Panc1 (cell line): ENCODE data around the gene EHD1. TPM values are rescaled to one million over a fixed set of nuclear protein-coding genes. Genes with fewer than 3 reads are reported as not detected.
"Not testable (repeated sequence)": the region's sequence is repeated elsewhere in the genome, so short reads cannot be mapped to it uniquely, and the experiment has no call there.

ENCODE experiments used
- ATAC-seq: fragments of 200-7000 bp; cut with Tn5 transposase; 2 replicates; pipeline ENCODE4 v1.9.1; 2020; ENCODE audit warnings: mild to moderate bottlenecking, moderate library complexity
- BruUV-seq: library from RNA; stranded (reverse); fragments of 400-500 nt; replicated peaks from 2 replicates; lab custom pipeline; 2021; lab: Mats Ljungman, UMichigan
- CTCF ChIA-PET: fragments of 300-600 bp; sonication (Branson Sonifier 250); formaldehyde crosslinking; loops from one replicate; lab custom pipeline; 2022; ENCODE audit warnings: antibody characterized with exemption; lab: Charles Lee
- POLR2A ChIA-PET: fragments of 300-600 bp; sonication (Branson Sonifier 250); formaldehyde crosslinking; loops from one replicate; lab custom pipeline; 2022; ENCODE audit warnings: antibody characterized with exemption; lab: Charles Lee
- DNase-seq: peaks from one replicate; pipeline ENCODE4 v3.0.0-alpha.2; 2010; ENCODE audit warnings: low read depth, low spot score
- H3K27ac ChIP-seq: 2 replicates; pipeline ENCODE4 v1.5.1; 2011; ENCODE audit warnings: mild to moderate bottlenecking, low read length, inconsistent platforms
- H3K27me3 ChIP-seq: fragments of 200-500 bp; sonication (Bioruptor generic); 2 replicates; pipeline ENCODE4 v1.6.0; 2014; ENCODE audit warnings: low read length, inconsistent platforms; ENCODE audit not compliant: control insufficient read depth, insufficient read depth
- H3K36me3 ChIP-seq: fragments of 200-500 bp; sonication (Bioruptor generic); 2 replicates; pipeline ENCODE4 v1.5.1; 2014; ENCODE audit warnings: inconsistent platforms, mild to moderate bottlenecking, low read length, moderate library complexity; ENCODE audit not compliant: control insufficient read depth, insufficient read depth
- H3K4me1 ChIP-seq: 2 replicates; pipeline ENCODE4 v1.5.1; 2011; ENCODE audit warnings: inconsistent platforms, mild to moderate bottlenecking, low read length, moderate library complexity; ENCODE audit not compliant: control insufficient read depth, insufficient read depth
- H3K4me3 ChIP-seq, 2 experiments: 2 replicates each; pipeline ENCODE4 v1.5.1; 2011 to 2012; ENCODE audit warnings: low read depth in 2 of 2, low read length in 2 of 2, mild to moderate bottlenecking in 2 of 2, inconsistent platforms in 1 of 2, moderate library complexity in 1 of 2
- H3K9me3 ChIP-seq: fragments of 200-500 bp; sonication (Bioruptor generic); 2 replicates; pipeline ENCODE4 v1.5.1; 2014; ENCODE audit warnings: low read depth, mild to moderate bottlenecking, inconsistent platforms, low read length, moderate library complexity; ENCODE audit not compliant: control insufficient read depth, insufficient read depth
- CTCF ChIP-seq: fragments of 450-650 bp; IDR thresholded peaks from 2 replicates; pipeline ENCODE4 v1.5.1; 2017; ENCODE audit warnings: mild to moderate bottlenecking
- POLR2AphosphoS5 ChIP-seq: IDR thresholded peaks from 2 replicates; pipeline ENCODE4 v1.6.1; 2012; ENCODE audit warnings: mild to moderate bottlenecking, low read depth, low read length, moderate library complexity
- SIN3A ChIP-seq: IDR thresholded peaks from 2 replicates; pipeline ENCODE4 v1.6.1; 2012; ENCODE audit warnings: low read depth, mild to moderate bottlenecking, low read length, moderate library complexity, borderline replicate concordance; ENCODE audit not compliant: insufficient read depth
- TCF7L2 ChIP-seq: IDR thresholded peaks from 2 replicates; pipeline ENCODE4 v1.6.1; 2011; ENCODE audit warnings: mild to moderate bottlenecking, low read depth, low read length, inconsistent platforms
- in situ Hi-C: cut with HindIII; loops from 2 replicates; pipeline ENCODE4 v1.10.0; 2016; ENCODE audit warnings: low sequenced_read_pairs, low pct_unique_long_range_greater_than_20kb
- intact Hi-C: fragments of 100-400 bp; cut with micrococcal nuclease; formaldehyde crosslinking; loops from one replicate; pipeline ENCODE4 v1.10.0; 2022; ENCODE audit not compliant: unreplicated experiment
- total RNA-seq: library from RNA; stranded (reverse); gene quantifications from one replicate; pipeline ENCODE4 v1.2.1, GENCODE V29; 2021; ENCODE audit not compliant: unreplicated experiment

The EHD1 gene
- total RNA-seq, 1 experiment from 2014 or later: 186 TPM

GRCh38 chr11:64845776-64846129, 32.7 kb downstream of the EHD1 start:
- CTCF ChIA-PET: interaction anchor here (1.3 kb wide), 1 partner anchor 151 kb away, joined by 6 read pairs; the partner anchor contains the start of gene BATF2
- H3K9me3 ChIP-seq, POLR2A ChIA-PET, ATAC-seq, H3K27me3 ChIP-seq, in situ Hi-C loops, DNase-seq, H3K36me3 ChIP-seq, BruUV-seq, H3K4me3 ChIP-seq: not testable (repeated sequence)
- H3K4me1 ChIP-seq: peaks cover 51% of the 10 kb centered on the region
- H3K27ac ChIP-seq: peak overlapping the region; percentile 7; the same call in 1 of the 2 replicates
- intact Hi-C loops: loop anchor here (2.0 to 10.0 kb wide), 4 partner anchors 49 to 269 kb away; partner anchors contain the start of genes BATF2, SNX15, TM7SF2 and ZNHIT2

- TF ChIP-seq SIN3A (no peak), TCF7L2 (peak; percentile 66; the same call in 1 of the 2 replicates)
- ChIA-PET CTCF (interaction anchor here (1.3 kb wide), 1 partner anchor 152 kb away, joined by 6 read pairs; the partner anchor contains the start of gene BATF2), POLR2A (interaction anchor here (0.6 kb wide), 1 partner anchor 73 kb away, joined by 6 read pairs; no protein-coding TSS in a partner anchor)
- no peaks in the 10 kb centered on the region for H3K27me3 ChIP-seq
- peak overlapping the region; percentile 42 to 50 for H3K4me3 ChIP-seq
- no peaks in the 10 kb centered on the region for H3K9me3 ChIP-seq
- no peak for ATAC-seq
- H3K36me3 ChIP-seq: no peaks in the 10 kb centered on the region; the same call in 1 of the 2 replicates
- no peak for DNase-seq
- intact Hi-C loops (loop anchor here (5.0 to 10.0 kb wide), 3 partner anchors 152 to 270 kb away; partner anchors contain the start of genes BATF2, SNX15, TM7SF2 and ZNHIT2), in situ Hi-C loops (no loop called here)
- H3K27ac ChIP-seq: peak overlapping the region; percentile 37; the same call in 1 of the 2 replicates
- peaks cover 50% of the 10 kb centered on the region for H3K4me1 ChIP-seq
- no TSS peak for BruUV-seq
These were observed 33.2 kb downstream of the EHD1 start for GRCh38 chr11:64845129-64845775.

GRCh38 chr11:64844330-64845128, 33.9 kb downstream of the EHD1 start, which contains the start of gene CDC42BPG:
TSS of gene CDC42BPG (minus strand) at chr11:64844653. CDS start at chr11:64844569, 84 bp downstream.
- Histone ChIP-seq H3K27ac (peak within 1 kb of the TSS; percentile 37; the same call in 1 of the 2 replicates), H3K4me3 (peak within 1 kb of the TSS; percentile 42 to 50), H3K36me3 (no peaks in the 10 kb centered on the region; the same call in 1 of the 2 replicates), H3K4me1 (peaks cover 43% of the 10 kb centered on the region), H3K9me3 (no peaks in the 10 kb centered on the region), H3K27me3 (no peaks in the 10 kb centered on the region)
- BruUV-seq: no TSS peak
- in situ Hi-C loops: no loop called here
- DNase-seq (no peak), ATAC-seq (peak; percentile 60)
- TF ChIP-seq CTCF (peak; percentile 93), POLR2AphosphoS5 (no peak), SIN3A (peak; percentile 29; the same call in 1 of the 2 replicates)
- intact Hi-C loops: loop anchor here (5.0 to 10.0 kb wide), 3 partner anchors 153 to 270 kb away; partner anchors contain the start of genes BATF2, SNX15, TM7SF2 and ZNHIT2
- CTCF ChIA-PET: interaction anchor here (0.6 to 1.3 kb wide), 6 partner anchors 8 to 153 kb away, joined by 3 to 6 read pairs (median 3); partner anchors contain the start of gene BATF2
- POLR2A ChIA-PET: interaction anchor here (0.6 kb wide), 1 partner anchor 73 kb away, joined by 6 read pairs; no protein-coding TSS in a partner anchor
